COLO668 (cell line): ENCODE data around the gene GALNT2.

Experiments used
- DNase-seq: peaks from one replicate; lab custom pipeline; 2025; ENCODE audit not compliant: unreplicated experiment; lab: John Stamatoyannopoulos, UW

GALNT2 gene

DNA sequence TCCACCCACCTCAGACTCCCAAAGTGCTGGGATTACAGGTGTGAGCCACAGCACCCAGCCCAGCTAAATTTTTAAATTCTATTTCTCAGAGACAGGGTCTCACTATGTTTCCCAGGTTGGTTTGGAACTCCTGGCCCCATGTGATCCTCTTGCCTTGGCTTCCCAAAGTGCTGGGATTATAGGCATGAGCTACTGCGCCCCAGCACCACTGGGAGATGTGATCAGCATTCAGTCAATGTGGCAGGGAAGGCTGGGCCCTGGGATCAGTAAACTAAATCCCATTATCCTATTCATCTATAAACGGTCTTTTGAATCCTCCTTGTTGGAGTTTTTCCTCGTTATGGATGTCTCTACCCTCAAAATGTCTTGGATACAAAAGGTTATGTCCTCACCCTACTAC, 245.6 kb downstream of the GALNT2 start:
- no peak for DNase-seq

DNA sequence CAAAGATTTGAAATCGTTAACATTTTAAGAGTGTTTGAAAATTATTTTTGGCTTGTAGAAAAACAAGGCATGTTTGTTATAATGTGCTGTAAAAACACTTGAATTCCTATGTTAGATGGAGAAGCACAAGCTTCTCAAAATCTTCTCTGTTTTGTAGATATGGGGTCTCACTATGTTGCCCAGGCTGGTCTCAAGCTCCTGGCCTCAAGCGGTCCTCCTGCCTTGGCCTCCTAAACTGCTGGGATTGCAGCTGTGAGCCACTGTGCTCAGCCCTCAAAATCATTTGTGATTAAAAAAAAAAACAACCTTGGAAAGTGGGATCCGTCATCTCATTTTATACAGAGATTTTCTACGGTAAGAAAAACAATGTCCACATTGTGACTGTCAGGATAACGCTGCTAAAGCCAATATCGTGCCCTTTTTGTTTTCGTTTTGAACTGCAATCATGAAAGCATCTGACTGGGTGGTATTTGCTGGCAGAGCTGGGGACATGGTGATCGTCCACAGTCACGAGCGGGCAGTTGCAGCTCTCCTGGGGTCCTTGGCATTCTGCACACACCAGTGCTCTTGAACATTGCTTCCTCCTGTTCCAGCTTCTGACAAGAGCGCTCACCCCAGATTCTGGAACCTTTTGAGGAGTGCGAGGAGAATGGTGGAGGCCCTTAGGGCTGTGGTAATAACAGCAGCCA, 246.6 kb downstream of the GALNT2 start:
- no peak for DNase-seq

- DNase-seq, result no peak
Observed at GRCh38 chr1:230314142-230314470, 247.1 kb downstream of the GALNT2 start.

GRCh38 chr1:230315099-230315498, 248.1 kb downstream of the GALNT2 start:
- no peak for DNase-seq

DNA sequence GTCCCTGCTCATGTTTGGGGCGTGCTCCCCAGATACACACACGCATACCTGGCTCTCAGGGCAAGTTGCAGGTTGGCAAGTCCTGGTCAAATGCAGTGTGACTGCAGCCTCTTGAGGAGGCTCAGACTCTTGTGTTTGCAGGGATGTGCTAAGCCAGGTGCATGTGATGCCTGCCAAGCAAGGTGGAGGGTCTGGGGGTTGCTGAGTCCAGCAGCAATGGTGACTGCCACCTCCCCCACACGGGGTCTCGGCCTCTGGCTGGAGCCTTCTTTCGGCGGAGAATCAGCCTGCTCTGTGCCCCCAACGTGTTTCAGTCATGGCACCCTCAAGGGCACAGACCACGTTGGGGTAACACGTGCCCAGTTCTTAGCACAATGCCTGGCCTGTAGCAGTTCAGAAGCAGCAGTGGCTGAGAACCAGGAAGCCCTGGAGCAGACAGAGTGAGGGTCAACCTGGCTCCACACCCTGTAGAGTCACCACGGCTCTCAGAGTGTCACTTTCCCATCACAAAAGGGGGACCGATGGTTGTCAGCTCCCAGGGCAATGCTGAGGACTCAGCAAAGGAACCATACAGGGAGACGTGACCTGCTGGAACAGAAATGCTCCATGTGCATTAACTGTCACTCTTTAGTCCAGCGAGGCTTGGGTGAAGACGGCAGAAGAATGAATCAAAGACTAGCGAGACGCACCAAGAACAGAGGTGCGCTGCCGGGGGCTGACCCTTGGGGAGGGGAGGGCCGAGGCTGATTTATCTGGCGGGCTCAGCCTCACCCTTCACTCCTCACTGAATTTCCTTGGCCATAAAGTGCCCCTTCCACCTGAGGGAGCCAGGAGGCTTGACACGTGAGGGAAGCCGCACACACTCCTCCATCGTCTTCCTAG, 250.1 kb downstream of the GALNT2 start:
- no peak for DNase-seq

- DNase-seq, result no peak
Observed at GRCh38 chr1:230317823-230318819, 251.1 kb downstream of the GALNT2 start.

DNA sequence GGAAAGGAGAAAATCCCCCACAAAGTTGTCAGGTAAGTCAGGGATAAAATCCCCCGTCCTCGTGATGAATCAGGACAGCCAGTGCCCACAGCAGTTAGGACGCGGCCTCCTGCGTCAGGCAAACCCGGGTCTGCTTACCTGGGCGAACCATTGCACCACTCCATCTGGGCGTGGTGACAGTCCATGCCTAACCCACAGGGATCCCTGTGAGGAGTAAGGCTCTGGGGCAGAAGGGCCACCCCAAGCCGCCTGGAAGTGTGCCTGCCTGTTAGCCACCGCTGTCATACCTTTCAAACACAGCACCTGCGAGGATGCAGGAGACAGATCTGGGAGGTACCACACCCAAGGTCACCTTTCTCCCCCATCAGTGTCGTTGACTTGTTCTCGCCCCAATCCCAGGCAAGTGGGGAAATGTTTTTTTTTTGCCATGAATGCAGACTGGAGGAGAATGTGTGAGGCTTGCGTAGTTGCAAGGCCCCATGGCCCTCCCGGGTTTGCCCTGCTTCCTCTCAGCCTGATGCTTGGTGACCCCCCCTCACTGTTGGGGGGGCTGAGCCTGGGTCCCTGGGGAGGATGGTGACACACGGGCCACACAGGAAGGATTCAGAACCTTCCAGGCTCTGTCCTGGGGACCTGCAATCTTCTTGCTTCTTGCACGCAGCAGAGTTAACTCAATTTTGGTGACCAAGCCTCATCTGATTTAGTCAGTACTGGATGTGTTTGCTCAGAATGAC, 252.1 kb downstream of the GALNT2 start:
- no peak for DNase-seq

DNA sequence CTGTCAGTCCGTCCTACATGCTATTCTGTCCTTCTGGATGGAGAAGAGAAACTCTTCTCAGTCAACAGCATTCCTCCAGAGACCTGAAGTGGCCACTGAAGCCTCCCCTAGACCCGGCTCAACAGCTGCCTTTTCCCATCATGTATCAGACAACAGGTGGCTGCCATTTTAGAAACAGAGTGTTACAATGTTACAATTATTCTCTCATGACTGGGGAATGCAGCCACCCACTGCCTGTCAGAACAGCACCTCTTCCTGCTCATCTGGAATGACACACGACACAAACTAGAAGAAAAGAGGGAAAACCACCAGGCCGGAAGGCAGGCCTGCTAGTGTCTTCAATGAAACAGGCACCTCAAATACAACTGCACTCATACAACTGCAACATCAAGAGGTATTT, 253.8 kb downstream of the GALNT2 start:
- no peak for DNase-seq

DNA sequence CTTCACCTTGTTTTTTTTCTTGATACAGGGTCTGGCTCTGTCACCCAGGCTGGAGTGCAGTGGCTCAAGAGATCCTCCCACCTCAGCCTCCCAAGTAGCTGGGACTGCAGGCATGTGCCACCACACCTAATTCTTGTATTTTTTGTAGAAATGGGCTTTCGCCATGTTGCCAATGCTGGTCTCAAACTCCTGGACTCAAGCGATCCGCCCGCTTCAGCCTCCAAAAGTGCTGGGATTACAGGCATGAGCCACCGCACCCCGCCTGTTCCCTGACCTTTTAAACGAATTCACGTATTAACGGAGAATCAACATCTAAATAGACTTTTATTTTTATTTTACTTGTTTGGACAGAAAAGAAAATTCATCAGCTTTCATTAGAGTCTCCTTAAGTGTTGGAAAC, 254.3 kb downstream of the GALNT2 start:
- DNase-seq, result no peak

- DNase-seq, result no peak
Observed at GRCh38 chr1:230321741-230322420, 254.8 kb downstream of the GALNT2 start.

DNA sequence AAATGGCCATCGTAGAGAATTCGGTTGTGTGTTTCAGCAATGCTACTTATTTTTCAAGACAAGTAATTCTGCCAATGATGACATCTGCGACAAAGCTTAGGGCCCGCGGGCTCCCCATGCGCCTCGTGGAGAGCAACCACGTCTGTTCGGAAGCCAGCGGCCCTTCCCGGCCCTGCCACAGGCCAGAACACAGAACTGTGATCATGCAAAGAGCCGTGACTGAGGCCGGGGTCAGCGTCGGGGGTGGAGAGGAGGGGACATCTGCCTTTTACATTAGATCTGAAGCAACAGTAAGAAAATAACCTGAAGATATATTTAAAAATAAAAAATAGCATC, 255.4 kb downstream of the GALNT2 start:
- no peak for DNase-seq

GRCh38 chr1:230322967-230323547, 256.0 kb downstream of the GALNT2 start:
- no peak for DNase-seq

GRCh38 chr1:230323686-230324085, 256.6 kb downstream of the GALNT2 start:
- DNase-seq, result no peak

DNA sequence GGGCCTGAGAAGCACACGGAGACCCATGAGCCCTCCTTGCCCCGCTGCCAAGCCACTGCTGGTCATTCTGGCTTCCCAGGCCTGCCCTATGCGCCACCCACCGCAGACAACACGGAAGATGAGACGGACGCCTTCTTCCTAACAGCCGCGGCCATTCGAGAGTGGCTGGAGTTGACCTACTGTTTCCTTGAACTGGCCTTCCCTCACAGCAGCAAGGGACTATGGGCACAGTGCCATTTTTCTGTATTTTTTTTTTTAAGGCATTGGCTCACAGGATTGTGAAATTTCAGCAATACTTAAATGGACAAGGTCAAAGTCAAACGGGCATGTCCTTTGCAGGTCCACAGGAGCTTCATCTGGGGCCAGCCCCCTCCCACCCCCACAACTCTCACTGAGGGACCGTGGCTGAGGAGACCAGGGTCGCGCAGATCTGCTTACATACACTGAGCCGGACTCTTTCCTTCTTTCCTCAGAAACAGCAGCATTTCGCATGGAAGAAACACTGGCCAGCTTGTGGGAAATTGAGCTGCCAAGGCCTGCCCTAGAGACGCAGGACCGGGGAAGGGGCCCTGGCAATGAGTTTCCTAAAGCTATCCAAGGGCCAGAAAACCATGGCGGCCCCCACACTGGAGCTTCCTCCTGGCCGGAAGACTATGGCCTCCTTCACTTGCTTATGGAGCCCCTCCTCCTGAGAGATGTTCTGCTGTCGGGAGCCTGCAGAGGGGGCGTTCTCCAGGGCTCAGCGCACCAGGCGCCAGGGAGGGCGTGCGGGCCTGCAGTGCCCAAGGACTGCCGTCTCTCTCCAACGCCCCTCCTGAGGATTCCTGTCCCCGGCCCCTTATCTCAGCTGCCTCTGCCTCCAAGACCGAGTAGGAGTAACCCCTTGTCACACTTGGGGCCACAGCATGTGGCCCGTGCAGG, 260.2 kb downstream of the GALNT2 start:
- DNase-seq, result no peak

DNA sequence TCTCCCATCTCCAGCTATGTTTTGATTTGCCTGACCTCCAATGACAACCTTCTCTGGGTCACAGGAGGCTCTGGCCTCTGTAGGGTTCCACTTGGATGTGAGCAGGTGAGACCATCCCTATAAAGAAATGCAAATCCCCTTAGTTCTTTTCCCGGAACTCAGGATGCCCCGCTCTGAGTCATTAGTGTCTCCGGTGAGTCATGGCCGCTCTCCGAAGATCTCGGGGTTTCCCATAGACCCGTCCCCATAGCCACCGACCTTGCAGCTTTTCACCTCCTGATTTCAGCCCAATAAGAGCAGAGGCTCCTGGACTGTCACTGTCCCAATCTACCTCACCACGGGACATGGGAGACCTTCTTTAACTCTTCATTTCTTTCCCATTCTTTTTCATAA, 260.9 kb downstream of the GALNT2 start:
- DNase-seq, result no peak

GRCh38 chr1:230328342-230329015, 261.4 kb downstream of the GALNT2 start:
- DNase-seq, result no peak

- no peak for DNase-seq
Observed at GRCh38 chr1:230330157-230330556, 263.1 kb downstream of the GALNT2 start.
